Measurements from ENCODE around the gene PUS7L. TPM values are rescaled to one million over a fixed set of nuclear protein-coding genes. Genes with fewer than 3 reads are reported as not detected.

Gene PUS7L
- total RNA-seq, 1 experiment from 2014 or later = 16.2 TPM

DNA sequence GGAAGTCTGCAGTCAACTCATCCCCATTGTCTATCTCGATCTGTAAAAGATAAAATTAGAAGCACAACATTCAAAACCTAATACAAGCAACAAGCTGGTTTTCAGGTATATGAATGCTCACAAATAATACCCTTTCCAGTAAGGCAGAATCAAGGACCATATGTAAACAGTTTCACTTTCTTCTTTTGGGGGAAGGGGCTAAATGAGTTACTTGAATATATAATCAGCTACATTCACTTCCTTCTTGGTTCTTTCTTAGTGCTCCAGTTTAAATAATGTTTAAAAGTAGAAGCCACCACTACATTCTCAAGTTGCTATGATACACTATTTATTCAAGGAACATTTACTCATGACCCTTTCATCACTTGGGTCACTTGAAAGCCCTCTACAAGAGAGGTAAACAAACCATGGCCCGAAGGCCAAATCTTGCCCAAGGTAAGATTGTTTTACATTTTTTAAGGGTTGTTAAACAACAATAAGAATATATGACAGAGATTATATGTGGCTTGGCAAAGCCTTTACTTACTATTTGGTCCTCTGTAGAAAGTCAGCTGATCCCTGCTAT lies 37.2 kb upstream of the PUS7L start:
- Histone ChIP-seq H3K27me3 (replicated peaks; ENCODE audit: insufficient read depth, low read depth, low read length, poor library complexity) (no peaks in the 10 kb centered on the region), H3K36me3 (ENCODE audit: insufficient read depth, low read length, poor library complexity, severe bottlenecking) (peaks cover 59% of the 10 kb centered on the region), H3K4me1 (ENCODE audit: insufficient read depth, low read length, poor library complexity, severe bottlenecking) (no peaks in the 10 kb centered on the region), H3K4me3 (ENCODE audit: low read depth, low read length, poor library complexity, severe bottlenecking) (no peak overlapping the region), H3K9me3 (ENCODE audit: low read depth, low read length, poor library complexity, severe bottlenecking) (no peaks in the 10 kb centered on the region), H3K27ac (ENCODE audit: low read depth, low read length, poor library complexity, severe bottlenecking) (no peak overlapping the region)
- no peak for TF ChIP-seq EZH2 (IDR thresholded peaks at IDR 0.05; ENCODE audit: borderline replicate concordance, low read depth, low read length, poor library complexity, severe bottlenecking)
- TF ChIP-seq, protein P1, sequence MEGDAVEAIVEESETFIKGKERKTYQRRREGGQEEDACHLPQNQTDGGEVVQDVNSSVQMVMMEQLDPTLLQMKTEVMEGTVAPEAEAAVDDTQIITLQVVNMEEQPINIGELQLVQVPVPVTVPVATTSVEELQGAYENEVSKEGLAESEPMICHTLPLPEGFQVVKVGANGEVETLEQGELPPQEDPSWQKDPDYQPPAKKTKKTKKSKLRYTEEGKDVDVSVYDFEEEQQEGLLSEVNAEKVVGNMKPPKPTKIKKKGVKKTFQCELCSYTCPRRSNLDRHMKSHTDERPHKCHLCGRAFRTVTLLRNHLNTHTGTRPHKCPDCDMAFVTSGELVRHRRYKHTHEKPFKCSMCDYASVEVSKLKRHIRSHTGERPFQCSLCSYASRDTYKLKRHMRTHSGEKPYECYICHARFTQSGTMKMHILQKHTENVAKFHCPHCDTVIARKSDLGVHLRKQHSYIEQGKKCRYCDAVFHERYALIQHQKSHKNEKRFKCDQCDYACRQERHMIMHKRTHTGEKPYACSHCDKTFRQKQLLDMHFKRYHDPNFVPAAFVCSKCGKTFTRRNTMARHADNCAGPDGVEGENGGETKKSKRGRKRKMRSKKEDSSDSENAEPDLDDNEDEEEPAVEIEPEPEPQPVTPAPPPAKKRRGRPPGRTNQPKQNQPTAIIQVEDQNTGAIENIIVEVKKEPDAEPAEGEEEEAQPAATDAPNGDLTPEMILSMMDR (conservative IDR thresholded peaks at IDR 0.05; ENCODE audit: low read depth, low read length) = no peak
- intact Hi-C loops (cut with micrococcal nuclease; ENCODE audit: unreplicated experiment) = no loop called here
- no peak for DNase-seq (ENCODE audit: low spot score)
- ChIA-PET CTCF (no interaction called here), POLR2A (ENCODE audit: low non-redundant PET) (no interaction called here)
- no TSS peak for BruUV-seq (replicated peaks)

DNA sequence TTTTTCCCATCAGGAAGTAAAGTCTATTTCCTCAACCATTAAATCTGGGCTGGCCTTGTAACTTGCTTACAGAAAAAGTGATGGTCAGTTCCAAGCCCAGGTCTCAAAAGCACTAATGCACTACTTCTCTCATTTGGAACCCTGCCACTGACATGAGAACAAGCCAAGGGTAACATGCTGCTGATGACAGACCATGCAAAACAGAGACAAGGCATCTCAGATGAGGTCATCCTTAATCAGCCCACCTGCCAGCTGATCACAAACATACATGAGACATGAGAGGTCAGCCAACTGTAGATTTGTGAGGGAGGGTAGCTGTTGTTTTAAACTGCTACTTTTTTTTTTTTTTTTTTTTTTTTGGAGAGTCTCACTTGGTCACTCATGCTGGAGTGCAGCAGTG lies 31.4 kb upstream of the PUS7L start:
- Histone ChIP-seq H3K4me1 (ENCODE audit: insufficient read depth, low read length, poor library complexity, severe bottlenecking) (no peaks in the 10 kb centered on the region), H3K9me3 (ENCODE audit: low read depth, low read length, poor library complexity, severe bottlenecking) (no peaks in the 10 kb centered on the region), H3K27me3 (replicated peaks; ENCODE audit: insufficient read depth, low read depth, low read length, poor library complexity) (no peaks in the 10 kb centered on the region), H3K27ac (ENCODE audit: low read depth, low read length, poor library complexity, severe bottlenecking) (no peak overlapping the region), H3K36me3 (ENCODE audit: insufficient read depth, low read length, poor library complexity, severe bottlenecking) (peaks cover under 1% of the 10 kb centered on the region), H3K4me3 (ENCODE audit: low read depth, low read length, poor library complexity, severe bottlenecking) (no peak overlapping the region)
- CTCF ChIA-PET = no interaction called here
- POLR2A ChIA-PET (ENCODE audit: low non-redundant PET) = no interaction called here
- no TSS peak for BruUV-seq (replicated peaks)
- DNase-seq (ENCODE audit: low spot score) = peak; percentile 2
- TF ChIP-seq, protein P1 (conservative IDR thresholded peaks at IDR 0.05; ENCODE audit: low read depth, low read length) = no peak
- TF ChIP-seq EZH2 (IDR thresholded peaks at IDR 0.05; ENCODE audit: borderline replicate concordance, low read depth, low read length, poor library complexity, severe bottlenecking) = no peak
- intact Hi-C loops (cut with micrococcal nuclease; ENCODE audit: unreplicated experiment) = no loop called here

DNA sequence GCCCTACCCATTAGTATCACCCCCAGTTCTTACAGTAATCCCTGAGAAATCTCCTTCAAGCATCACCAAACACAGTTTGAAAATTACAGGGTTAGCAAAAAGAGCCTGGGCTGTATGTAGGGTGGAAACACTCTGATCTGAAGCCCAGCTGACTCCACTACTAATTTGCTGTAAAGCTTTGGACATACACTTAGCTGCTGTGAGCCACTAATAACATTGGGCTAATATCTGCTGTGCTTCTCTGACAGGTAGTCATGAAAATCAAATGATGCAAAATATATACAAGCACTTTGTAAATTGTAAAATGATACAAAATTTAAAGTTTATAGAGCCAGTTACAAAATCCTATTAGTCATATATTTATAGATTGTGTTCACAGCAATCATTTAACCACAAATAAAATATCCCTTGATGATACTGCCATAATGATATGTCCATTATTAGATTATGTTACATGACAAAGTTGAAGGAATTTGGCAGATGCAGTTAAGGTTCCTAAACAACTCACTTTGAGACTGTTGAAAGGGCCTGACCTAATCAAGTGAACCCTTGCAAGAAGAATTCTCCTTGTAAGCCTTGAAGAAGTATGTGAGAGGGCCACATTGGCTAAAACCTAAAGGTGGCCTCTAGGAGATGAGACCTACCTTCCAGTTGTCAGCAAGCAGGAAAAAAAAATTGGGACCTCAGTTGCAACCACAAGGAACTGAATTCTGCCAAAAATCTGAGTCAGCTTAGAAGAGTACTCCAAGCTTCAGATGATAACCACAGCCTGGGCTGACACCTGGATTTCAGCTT lies 28.5 kb upstream of the PUS7L start:
- TSS peak; percentile 47 for BruUV-seq (replicated peaks)
- no peak for DNase-seq (ENCODE audit: low spot score)
- CTCF ChIA-PET = no interaction called here

More for the DNA sequence above, 28.5 kb upstream of the PUS7L start:
- Histone ChIP-seq H3K27me3 (replicated peaks; ENCODE audit: insufficient read depth, low read depth, low read length, poor library complexity) (no peaks in the 10 kb centered on the region), H3K4me1 (ENCODE audit: insufficient read depth, low read length, poor library complexity, severe bottlenecking) (no peaks in the 10 kb centered on the region), H3K4me3 (ENCODE audit: low read depth, low read length, poor library complexity, severe bottlenecking) (no peak overlapping the region), H3K27ac (ENCODE audit: low read depth, low read length, poor library complexity, severe bottlenecking) (no peak overlapping the region), H3K9me3 (ENCODE audit: low read depth, low read length, poor library complexity, severe bottlenecking) (no peaks in the 10 kb centered on the region), H3K36me3 (ENCODE audit: insufficient read depth, low read length, poor library complexity, severe bottlenecking) (peaks cover 3% of the 10 kb centered on the region)
- POLR2A ChIA-PET (ENCODE audit: low non-redundant PET) = no interaction called here
- no peak for TF ChIP-seq EZH2 (IDR thresholded peaks at IDR 0.05; ENCODE audit: borderline replicate concordance, low read depth, low read length, poor library complexity, severe bottlenecking)
- TF ChIP-seq, protein P1 (conservative IDR thresholded peaks at IDR 0.05; ENCODE audit: low read depth, low read length) = no peak
- intact Hi-C loops (cut with micrococcal nuclease; ENCODE audit: unreplicated experiment) = no loop called here
